ENCODE results near the gene RHEBL1. TPM values are rescaled to one million over a fixed set of nuclear protein-coding genes. Genes with fewer than 3 reads are reported as not detected.

Gene RHEBL1
- total and polyA plus RNA-seq, 9 donors, result 0.18 to 1.2 (median 0.45) TPM; not detected in 2

DNA sequence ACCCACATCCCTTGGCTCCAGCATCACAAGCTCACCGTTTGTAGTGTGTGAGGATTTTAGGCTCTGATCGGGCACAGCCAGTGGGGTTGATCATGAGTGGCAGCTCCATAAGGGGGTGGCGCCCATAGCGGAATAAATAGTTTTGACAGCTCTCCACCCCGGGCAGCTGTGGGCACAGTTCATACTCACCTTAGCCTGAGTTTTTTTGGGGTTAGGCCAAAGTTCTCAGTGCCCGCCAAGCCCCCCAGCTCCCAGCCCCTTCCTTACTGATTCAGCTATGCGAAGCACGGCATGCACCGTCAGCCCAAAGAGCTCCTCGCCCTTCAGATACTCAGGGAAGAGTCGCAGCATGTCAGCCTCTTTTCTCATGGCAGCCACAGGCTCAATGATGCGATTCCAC, 45.2 kb downstream of the RHEBL1 start:
- Histone ChIP-seq H3K4me1 (ENCODE audit: insufficient read depth) (no peaks in the 10 kb centered on the region), H3K4me3 (no peak overlapping the region), H3K36me3 (no peaks in the 10 kb centered on the region), H3K27ac (no peak overlapping the region), H3K27me3 (no peaks in the 10 kb centered on the region), H3K9me3 (no peaks in the 10 kb centered on the region)
- intact Hi-C loops (cut with DNase I), result no loop called here
- DNase-seq, result no peak
- WGBS, 3 donors, result 81 to 91% (median 87%) methylated on average over 12 of the region's 12 CpGs
- TF ChIP-seq EP300 (IDR thresholded peaks at IDR 0.05) (no peak), CTCF (IDR thresholded peaks at IDR 0.05) (no peak), POLR2A (IDR thresholded peaks at IDR 0.05) (no peak)

DNA sequence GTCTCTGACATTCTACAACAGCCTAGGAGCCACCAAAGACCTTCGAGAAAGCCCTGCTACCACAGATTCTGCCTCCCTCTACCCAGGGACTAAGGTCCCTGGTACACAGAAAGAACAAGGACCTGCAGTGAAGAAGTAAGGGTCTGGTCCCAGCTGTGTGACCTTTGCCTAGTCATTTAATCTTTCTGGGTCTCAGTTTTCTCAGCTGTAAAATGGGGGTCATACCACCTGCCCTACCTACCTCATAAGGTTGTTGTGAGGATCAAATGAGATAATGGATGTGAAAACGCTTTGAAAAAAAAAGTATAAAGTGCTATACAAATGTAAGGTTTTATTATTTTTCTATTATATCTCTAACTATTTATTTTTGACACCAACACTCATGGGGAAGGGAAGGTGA, 46.0 kb downstream of the RHEBL1 start:
- intact Hi-C loops (cut with DNase I), result no loop called here
- no peak for TF ChIP-seq EP300 (IDR thresholded peaks at IDR 0.05)
- TF ChIP-seq CTCF (IDR thresholded peaks at IDR 0.05), result no peak
- no peak for TF ChIP-seq POLR2A (IDR thresholded peaks at IDR 0.05)
- Histone ChIP-seq H3K27me3 (no peaks in the 10 kb centered on the region), H3K36me3 (no peaks in the 10 kb centered on the region), H3K9me3 (no peaks in the 10 kb centered on the region), H3K4me3 (no peak overlapping the region), H3K27ac (no peak overlapping the region), H3K4me1 (ENCODE audit: insufficient read depth) (no peaks in the 10 kb centered on the region)
- DNase-seq, result no peak
- WGBS, 3 donors, result 90 to 95% (median 91%) methylated on average over 2 of the region's 2 CpGs

DNA sequence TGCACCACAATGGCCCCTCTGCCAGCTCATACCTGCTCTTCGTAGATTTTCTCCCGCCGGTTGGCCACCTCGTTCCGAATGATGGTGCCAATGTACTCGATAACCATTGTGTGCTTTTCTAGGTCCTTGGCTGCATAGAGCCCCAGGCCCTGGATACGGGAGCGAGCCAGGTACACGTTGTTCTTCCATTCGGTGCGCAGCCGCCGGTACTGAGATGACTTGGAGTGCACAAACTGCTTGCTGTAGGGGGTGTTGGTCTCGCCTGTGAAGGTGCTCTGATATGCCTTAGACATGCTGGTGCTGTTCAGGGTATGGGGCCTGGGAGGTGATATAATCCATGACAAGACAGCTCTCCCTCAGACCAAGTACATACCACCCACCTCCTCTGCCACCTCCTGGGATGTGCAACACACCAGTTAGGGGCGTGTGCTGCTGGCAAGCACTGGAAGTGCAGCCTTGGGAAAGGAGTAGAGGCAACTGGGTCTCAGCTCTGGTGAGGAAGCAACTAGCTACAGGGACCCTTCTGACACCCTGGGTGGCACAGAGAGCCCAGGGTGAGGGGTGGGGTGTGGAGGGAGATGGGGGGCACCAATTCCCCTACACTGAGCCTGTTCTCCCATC, 47.1 kb downstream of the RHEBL1 start:
- peaks cover 2% of the 10 kb centered on the region for H3K4me1 ChIP-seq (ENCODE audit: insufficient read depth)
- intact Hi-C loops (cut with DNase I), result no loop called here
- DNase-seq, result no peak
- 90 to 91% (median 90%) methylated on average over 15 of the region's 15 CpGs for WGBS, 3 donors
- no peak overlapping the region for H3K4me3 ChIP-seq
- H3K9me3 ChIP-seq, result no peaks in the 10 kb centered on the region
- no peaks in the 10 kb centered on the region for H3K27me3 ChIP-seq
- H3K36me3 ChIP-seq, result no peaks in the 10 kb centered on the region
- H3K27ac ChIP-seq, result no peak overlapping the region
- TF ChIP-seq EP300 (IDR thresholded peaks at IDR 0.05), result no peak
- TF ChIP-seq POLR2A (IDR thresholded peaks at IDR 0.05), result no peak
- no peak for TF ChIP-seq CTCF (IDR thresholded peaks at IDR 0.05)

GRCh38 chr12:49021292-49021915, 48.4 kb downstream of the RHEBL1 start:
- H3K9me3 ChIP-seq, result no peaks in the 10 kb centered on the region
- H3K4me1 ChIP-seq (ENCODE audit: insufficient read depth), result peaks cover 2% of the 10 kb centered on the region
- no peak overlapping the region for H3K27ac ChIP-seq
- DNase-seq, result no peak
- WGBS, 3 donors, result 74 to 83% (median 80%) methylated on average over 9 to 11 of the region's 11 CpGs
- no peaks in the 10 kb centered on the region for H3K36me3 ChIP-seq
- H3K27me3 ChIP-seq, result no peaks in the 10 kb centered on the region
- no peak for TF ChIP-seq CTCF (IDR thresholded peaks at IDR 0.05)
- no peak overlapping the region for H3K4me3 ChIP-seq
- intact Hi-C loops (cut with DNase I), result no loop called here

All from ovary (tissue), 9 donors.